HTERT RPE-1 (cell line): ENCODE data around the gene U2AF2.

Experiments used
- in situ Hi-C: fragments of 300-500 bp; cut with MboI; formaldehyde crosslinking; loops from 4 replicates; pipeline ENCODE4 v1.14.3; 2020; ENCODE audit warnings: low sequenced_read_pairs

U2AF2 gene

GRCh38 chr19:55654868-55655647 is at the start of gene U2AF2:
Gene U2AF2 (plus strand): TSS chr19:55655035. CDS start chr19:55655105, 70 bp downstream.
- in situ Hi-C loops: no loop called here

DNA sequence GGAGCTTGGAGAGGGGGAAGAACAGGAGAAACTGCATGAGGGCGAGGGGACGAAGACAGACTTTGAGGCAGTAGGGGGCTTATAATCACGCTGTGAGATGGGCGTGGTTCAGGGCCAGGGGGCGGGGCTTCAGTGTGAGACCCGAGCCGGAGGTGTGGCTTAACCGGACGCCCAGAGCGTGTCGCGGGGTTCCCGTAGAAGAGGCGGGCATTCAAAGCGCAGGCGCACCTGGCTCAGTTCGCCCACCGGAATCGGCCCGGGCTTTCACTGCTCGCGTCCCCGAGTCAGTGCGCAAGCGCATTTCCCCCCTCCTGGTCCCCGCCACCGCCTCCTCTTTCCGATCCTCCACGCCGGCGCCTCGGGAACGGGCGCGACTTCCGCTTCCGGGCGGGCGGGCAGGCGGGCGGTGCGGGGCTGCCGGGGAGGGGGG is 49.6 kb upstream of the U2AF2 start:
- in situ Hi-C loops: no loop called here

GRCh38 chr19:55605637-55606470 is 49.0 kb upstream of the U2AF2 start, which contains the start of gene ZNF865:
Gene ZNF865 (plus strand): TSS chr19:55605647. CDS start chr19:55613619, 7,972 bp downstream.
- in situ Hi-C loops: no loop called here

- in situ Hi-C loops: no loop called here
Measured at GRCh38 chr19:55606471-55606787, 48.4 kb upstream of the U2AF2 start.

DNA sequence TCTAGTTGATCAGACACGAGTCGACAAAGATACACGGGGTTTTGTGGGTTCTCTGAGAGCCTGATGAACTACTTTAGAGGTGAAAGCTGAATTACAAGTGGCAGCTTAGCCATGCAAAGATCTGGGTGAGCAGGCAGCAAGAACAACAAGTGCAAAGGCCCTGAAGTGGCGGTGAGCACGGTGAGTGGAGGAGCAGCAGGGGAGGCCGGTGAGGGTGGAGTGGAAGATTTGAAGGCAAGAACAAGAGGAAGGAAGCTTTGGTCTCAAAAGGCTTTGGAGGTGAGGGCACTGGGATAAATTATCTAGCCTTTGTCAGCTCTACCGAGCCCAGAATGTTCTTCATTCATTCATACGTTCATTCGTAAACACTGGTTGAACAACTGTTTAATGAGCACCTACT is 48.0 kb upstream of the U2AF2 start:
- in situ Hi-C loops: no loop called here

DNA sequence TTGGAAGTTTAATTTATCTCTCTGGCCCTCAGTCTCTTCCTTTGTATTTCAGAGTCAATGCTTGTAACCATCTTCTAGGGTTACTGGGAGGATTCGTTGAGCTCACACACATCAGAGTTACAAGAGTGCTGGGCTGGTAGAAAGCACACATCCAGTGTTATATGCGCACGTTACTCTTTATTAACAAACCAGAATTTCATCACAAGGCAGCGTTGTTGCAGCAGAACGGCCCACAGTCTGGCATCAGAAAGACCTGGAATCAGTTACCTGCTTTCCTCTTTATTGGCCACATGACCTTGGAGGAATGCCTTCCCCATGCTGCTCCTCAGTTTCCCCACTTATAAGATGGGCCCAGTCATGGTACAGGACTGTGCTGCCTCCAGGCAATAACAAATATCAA is 45.5 kb upstream of the U2AF2 start:
- in situ Hi-C loops: no loop called here

DNA sequence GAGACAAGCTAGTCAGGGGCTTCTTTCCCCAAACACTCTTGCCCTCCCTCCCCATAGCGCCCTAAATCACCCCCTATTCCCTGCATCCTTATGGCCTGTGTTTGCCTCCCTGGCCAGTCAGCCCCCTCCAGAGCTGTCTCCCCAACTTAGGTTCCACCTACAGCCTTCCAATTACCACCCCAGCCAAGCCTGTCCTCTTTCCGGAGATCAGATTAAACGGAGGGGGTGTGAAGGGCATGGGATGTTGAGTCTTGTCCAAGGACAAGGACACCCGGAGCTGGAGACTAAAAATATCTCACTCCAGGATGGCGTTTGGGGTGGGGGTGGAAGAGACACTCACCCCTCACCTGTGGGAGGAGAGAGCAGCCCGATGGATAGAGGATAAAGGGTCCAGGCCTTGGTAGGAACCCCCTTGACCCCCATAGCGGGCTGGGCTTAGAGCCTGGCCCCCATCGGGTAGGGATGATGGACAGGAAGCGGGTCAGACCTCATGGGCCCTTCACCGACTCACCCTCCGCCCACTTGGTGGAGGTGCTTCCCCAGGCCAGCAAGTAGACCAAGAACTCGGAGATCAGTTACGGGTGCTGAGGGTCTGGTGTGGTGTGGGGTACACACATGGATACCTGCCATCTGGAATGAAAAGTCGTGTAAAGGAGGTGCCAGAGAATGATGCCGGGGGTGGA is 43.4 kb upstream of the U2AF2 start:
- in situ Hi-C loops: no loop called here

- in situ Hi-C loops: no loop called here
Measured at GRCh38 chr19:55611983-55612645, 42.7 kb upstream of the U2AF2 start.

DNA sequence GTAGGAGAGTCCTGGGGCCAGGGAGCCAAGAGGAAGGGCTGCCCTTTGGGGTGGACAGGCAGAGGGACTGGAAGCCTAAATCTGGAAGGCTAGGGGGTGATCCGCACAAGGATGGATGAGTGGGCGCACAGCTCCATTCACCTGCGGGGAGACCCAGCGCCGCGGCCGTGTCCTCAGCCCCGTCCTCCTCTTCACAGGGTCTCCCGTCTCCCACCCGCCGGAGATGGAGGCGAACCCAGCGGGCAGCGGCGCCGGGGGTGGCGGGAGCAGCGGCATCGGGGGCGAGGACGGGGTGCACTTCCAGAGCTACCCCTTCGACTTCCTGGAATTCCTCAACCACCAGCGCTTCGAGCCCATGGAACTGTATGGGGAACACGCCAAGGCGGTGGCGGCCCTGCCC is 41.4 kb upstream of the U2AF2 start:
- in situ Hi-C loops: no loop called here

DNA sequence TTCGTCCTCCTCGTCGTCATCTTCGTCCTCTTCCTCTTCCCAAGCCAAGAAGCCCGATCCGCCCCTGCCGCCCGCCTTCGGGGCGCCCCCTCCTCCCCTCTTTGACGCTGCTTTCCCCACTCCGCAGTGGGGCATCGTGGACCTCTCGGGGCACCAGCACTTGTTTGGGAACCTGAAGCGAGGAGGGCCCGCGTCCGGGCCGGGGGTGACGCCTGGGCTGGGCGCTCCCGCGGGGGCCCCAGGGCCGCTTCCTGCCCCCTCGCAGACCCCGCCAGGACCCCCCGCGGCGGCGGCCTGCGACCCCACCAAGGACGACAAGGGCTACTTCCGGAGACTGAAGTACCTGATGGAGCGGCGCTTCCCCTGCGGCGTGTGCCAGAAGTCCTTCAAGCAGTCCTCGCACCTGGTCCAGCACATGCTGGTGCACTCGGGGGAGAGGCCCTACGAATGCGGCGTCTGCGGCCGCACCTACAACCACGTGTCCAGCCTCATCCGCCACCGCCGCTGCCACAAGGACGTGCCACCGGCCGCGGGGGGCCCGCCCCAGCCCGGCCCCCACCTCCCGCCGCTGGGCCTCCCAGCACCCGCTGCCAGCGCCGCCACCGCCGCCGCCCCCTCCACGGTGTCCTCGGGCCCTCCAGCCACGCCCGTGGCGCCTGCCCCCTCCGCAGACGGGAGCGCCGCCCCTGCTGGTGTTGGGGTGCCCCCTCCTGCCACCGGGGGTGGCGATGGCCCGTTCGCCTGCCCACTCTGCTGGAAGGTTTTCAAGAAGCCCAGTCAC is 40.7 kb upstream of the U2AF2 start:
- in situ Hi-C loops: no loop called here

- in situ Hi-C loops: no loop called here
Measured at GRCh38 chr19:55614711-55615542, 39.9 kb upstream of the U2AF2 start.

DNA sequence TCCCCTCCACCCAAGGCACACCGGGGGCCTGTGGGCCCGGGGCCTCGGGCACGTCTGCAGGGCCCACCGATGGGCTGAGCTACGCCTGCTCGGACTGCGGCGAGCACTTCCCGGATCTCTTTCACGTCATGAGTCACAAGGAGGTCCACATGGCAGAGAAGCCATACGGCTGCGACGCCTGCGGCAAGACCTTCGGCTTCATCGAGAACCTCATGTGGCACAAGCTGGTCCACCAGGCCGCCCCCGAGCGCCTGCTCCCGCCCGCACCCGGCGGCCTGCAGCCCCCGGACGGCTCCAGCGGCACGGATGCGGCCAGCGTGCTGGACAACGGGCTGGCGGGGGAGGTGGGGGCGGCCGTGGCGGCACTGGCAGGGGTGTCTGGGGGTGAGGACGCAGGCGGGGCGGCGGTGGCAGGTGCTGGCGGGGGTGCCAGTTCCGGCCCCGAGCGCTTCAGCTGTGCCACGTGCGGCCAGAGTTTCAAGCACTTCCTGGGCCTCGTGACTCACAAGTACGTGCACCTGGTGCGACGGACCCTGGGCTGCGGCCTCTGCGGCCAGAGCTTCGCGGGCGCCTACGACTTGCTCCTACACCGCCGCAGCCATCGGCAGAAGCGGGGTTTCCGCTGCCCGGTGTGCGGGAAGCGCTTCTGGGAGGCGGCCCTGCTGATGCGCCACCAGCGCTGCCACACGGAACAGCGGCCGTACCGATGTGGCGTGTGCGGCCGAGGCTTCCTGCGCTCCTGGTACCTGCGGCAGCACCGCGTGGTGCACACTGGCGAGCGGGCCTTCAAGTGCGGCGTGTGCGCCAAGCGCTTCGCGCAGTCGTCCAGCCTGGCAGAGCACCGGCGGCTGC is 39.1 kb upstream of the U2AF2 start:
- in situ Hi-C loops: no loop called here

GRCh38 chr19:55616395-55616875 is 38.4 kb upstream of the U2AF2 start:
- in situ Hi-C loops: no loop called here

DNA sequence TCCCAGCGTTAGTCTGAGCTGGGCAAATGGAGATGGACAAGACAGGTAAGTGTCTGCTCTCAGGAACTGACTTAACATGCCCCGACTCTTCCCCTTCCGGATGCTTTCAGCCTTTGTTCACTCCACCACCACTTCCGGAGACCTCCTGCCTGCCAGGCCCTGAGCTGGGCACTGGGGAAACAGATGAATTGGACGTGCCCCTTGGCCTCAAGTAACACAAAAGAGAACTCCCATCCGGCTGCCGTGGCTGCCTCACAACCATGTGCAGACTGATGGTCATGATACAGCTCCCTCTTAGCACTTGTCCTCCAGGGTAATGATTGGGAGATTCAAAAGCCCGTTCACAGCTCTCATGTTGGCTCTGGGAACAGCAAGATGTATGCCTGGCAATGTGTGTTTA is 37.4 kb upstream of the U2AF2 start:
- in situ Hi-C loops: no loop called here

- in situ Hi-C loops: no loop called here
Measured at GRCh38 chr19:55618426-55618825, 36.4 kb upstream of the U2AF2 start.

DNA sequence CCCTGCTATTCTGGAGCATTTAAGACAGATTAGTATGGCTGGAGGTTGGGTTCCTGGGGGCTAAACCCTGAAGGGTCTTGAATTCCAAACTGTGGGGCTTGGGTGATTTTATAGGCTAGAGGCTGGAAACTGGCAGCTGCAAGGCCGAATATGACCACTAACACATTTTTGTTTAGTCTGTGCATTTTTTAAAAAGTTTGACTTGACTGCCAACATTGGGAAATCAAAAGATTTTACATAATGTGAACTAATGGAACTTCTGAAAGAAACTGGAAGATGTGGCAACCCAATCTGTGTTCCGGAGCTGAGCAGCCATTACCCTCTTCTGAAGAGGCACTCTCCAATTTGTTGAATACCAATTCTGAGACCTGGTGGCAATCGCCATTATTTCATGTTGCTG is 35.5 kb upstream of the U2AF2 start:
- in situ Hi-C loops: no loop called here

- in situ Hi-C loops: no loop called here
Measured at GRCh38 chr19:55620410-55621204, 34.2 kb upstream of the U2AF2 start.
